ENCODE measurements around the gene ATXN7L3.
A peak's percentile ranks its signal among the peaks of the same experiment; 100 is the strongest.

ATXN7L3 gene

GRCh38 chr17:44200478-44201155 is 933 bp upstream of the ATXN7L3 start:
- DNase-seq (ENCODE audit: low spot score) = no peak

GRCh38 chr17:44198721-44199552 is 747 bp downstream of the ATXN7L3 start:
- DNase-seq (ENCODE audit: low spot score) = peak; percentile 37

GRCh38 chr17:44197980-44198720 is 1.5 kb downstream of the ATXN7L3 start:
- DNase-seq (ENCODE audit: low spot score) = peak; percentile 79

- DNase-seq (ENCODE audit: low spot score) = no peak
These were observed 2.6 kb downstream of the ATXN7L3 start for GRCh38 chr17:44197107-44197506.

- DNase-seq (ENCODE audit: low spot score) = no peak
These were observed 6.2 kb downstream of the ATXN7L3 start for GRCh38 chr17:44193326-44194084.

GRCh38 chr17:44192750-44193149 is 6.9 kb downstream of the ATXN7L3 start:
- DNase-seq (ENCODE audit: low spot score) = no peak

- DNase-seq (ENCODE audit: low spot score) = no peak
These were observed 7.7 kb downstream of the ATXN7L3 start for GRCh38 chr17:44191941-44192496.

- no peak for DNase-seq (ENCODE audit: low spot score)
These were observed 8.3 kb downstream of the ATXN7L3 start for GRCh38 chr17:44191369-44191768.

GRCh38 chr17:44190481-44190880 is 9.2 kb downstream of the ATXN7L3 start:
- DNase-seq (ENCODE audit: low spot score) = no peak

GRCh38 chr17:44188576-44189403 is 10.9 kb downstream of the ATXN7L3 start:
- no peak for DNase-seq (ENCODE audit: low spot score)

GRCh38 chr17:44187131-44187899 is 12.4 kb downstream of the ATXN7L3 start:
- peak; percentile 38 for DNase-seq (ENCODE audit: low spot score)

- peak; percentile 99 for DNase-seq (ENCODE audit: low spot score)
These were observed 13.2 kb downstream of the ATXN7L3 start, which contains the start of gene TMUB2 for GRCh38 chr17:44186307-44187130. Gene TMUB2 (plus strand): TSS chr17:44186972. CDS start chr17:44187709, 737 bp downstream.

GRCh38 chr17:44184212-44184810 is 15.4 kb downstream of the ATXN7L3 start:
- no peak for DNase-seq (ENCODE audit: low spot score)

- no peak for DNase-seq (ENCODE audit: low spot score)
These were observed 16.7 kb downstream of the ATXN7L3 start for GRCh38 chr17:44183024-44183423.

- DNase-seq (ENCODE audit: low spot score) = no peak
These were observed 21.6 kb downstream of the ATXN7L3 start for GRCh38 chr17:44178133-44178532.

- no peak for DNase-seq (ENCODE audit: low spot score)
These were observed 22.0 kb downstream of the ATXN7L3 start for GRCh38 chr17:44177640-44178039.

- no peak for DNase-seq (ENCODE audit: low spot score)
These were observed 22.8 kb downstream of the ATXN7L3 start for GRCh38 chr17:44176671-44177501.

- DNase-seq (ENCODE audit: low spot score) = no peak
These were observed 23.4 kb downstream of the ATXN7L3 start for GRCh38 chr17:44176257-44176656.

Measured in CD4-positive, alpha-beta T cell treated with Interleukin-15 for 4 hours (primary cell).